NCI-H526 (cell line): ENCODE results near the gene ING5.

Experiments
- DNase-seq, 2 experiments: peaks; one replicate each; lab custom pipeline; 2025; lab: John Stamatoyannopoulos, UW

The ING5 gene

DNA sequence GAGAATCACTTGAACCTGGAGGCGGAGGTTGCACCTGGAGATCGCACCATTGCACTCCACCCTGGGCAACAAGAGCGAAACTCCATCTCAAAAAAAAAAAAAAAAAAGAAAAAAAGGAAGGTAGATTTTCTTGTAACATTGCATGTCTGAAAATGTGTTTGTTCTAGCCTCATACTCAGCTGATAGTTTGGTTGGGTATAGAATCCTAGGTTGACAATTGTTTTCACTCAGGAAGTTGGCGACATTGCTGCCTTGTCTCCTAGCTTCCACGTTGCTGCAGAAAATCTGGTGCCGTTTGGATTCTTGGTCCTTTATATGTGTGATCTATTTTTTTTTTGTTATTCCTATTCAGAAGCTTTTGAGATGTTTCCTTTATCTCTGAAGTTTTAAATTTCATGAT, 4.7 kb downstream of the ING5 start:
- DNase-seq, result no peak

DNA sequence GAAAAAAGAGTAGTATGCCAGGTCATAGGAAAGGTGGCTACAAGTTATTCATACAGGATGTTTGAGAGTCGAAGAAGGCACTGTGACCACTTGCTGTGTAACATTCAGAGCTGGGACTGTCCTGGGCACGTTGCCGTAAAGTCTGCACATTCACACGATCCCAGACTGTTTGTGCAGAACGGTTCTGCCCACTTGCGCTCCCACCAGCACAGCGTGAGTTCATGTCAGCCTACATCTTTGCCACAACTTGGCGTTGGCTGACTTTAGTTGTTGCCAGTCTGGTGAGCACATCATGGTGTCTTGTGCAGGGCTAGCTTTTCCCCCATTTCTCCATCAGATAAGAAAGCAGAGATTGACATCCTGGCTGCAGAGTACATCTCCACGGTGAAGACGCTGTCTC, 7.0 kb downstream of the ING5 start:
- no peak for DNase-seq

DNA sequence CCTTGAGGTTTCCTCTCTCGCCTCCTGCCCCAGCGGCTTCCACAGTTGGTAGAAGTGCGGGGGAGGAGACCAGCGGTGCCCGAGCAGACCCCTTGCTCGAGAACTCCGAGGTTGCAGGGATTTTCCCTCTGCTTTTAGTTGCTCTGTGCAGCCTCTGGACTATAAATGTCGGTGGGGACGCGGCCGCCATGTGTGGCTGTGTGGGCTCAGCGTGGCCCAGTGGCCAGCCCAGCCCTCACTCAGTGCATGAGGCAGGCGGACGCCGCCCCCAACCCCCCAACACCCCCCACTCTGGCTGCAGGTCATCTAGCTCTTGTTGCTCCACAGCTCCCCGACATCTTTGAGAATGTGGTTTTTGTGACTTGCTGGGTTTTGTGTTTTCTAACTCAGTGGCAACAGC, 17.3 kb downstream of the ING5 start:
- no peak for DNase-seq

DNA sequence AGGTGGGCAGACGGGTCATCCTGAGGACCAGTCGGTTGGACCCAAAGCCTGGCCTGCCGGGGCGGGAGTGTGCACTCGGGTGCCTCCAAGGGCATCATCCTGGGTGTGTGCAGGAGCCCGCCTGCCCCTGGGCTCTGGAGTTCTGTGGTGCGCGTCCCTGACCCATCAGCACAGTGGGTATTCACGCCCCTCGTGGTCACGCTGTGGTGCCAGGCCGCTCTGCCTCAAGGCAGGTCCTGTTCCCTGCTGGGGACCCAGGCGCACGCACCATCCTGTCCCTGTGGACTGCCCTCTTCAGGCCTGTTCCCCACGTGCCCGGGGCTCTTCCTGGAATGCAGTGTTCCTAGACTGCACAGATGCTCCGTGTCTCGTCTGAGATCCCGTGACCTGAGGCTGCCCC, 18.3 kb downstream of the ING5 start:
- no peak for DNase-seq

DNA sequence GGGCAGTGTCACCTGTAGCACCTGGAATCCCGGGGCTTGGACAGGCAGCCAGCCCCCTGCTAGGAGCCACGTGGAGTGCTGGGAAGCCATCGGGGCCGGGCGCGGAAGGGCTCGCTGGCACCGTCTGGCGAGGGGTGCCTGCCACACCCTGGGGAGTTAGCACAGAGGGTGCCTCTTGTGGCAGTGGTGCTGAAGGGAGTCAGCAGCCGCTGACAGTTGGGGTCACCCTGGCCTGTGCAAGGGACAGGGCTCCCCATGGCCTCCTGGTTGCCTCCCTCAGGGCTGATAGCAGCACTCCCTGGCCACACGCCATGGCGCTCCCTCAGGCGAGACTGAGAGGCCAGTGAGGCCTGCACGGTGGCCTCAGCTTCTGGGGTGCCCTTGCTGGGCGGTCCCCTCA, 18.7 kb downstream of the ING5 start:
- DNase-seq, result no peak

DNA sequence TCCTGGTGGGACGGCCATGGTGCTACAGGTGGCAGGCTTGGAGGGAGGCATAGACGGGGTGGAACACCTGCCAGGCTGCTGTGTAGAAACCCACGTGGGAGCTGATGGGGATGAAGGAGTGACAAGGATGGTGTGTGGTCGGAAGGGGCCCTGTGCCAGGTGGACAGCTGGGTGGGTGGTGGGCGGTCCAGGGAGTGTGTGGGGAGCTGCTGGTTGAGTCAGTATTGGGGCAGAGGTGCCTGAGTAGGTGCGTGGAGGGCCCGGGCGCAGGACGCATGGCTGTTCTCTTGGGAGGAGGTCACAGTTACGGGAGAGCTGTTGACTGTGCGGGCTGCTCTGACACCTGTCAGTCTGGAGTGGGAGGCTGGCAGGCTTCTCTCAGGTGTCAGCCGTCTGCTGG, 20.0 kb downstream of the ING5 start:
- DNase-seq, result no peak

DNA sequence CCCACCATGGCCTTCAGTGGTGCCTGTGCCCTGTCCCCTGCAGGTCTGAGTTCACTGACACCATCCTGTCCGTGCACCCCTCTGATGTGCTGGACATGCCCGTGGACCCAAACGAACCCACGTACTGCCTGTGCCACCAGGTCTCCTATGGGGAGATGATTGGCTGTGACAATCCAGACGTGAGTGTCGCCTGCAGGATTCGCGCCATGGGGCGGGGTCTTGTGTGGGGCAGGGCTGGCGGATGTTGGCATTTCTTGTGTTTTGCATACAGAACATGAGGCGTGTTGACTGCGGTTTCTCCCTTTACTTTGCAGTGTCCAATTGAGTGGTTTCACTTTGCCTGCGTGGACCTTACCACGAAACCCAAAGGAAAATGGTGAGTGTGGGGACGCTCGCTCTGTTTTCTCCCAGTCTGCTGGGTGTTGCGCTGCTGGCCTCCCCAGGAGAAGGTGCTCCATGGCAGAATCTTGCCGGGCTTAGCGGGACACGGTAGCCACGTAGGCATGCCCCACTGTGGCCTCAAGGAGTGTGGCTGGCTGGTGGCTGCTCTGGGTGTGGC, 21.1 kb downstream of the ING5 start:
- no peak for DNase-seq

DNA sequence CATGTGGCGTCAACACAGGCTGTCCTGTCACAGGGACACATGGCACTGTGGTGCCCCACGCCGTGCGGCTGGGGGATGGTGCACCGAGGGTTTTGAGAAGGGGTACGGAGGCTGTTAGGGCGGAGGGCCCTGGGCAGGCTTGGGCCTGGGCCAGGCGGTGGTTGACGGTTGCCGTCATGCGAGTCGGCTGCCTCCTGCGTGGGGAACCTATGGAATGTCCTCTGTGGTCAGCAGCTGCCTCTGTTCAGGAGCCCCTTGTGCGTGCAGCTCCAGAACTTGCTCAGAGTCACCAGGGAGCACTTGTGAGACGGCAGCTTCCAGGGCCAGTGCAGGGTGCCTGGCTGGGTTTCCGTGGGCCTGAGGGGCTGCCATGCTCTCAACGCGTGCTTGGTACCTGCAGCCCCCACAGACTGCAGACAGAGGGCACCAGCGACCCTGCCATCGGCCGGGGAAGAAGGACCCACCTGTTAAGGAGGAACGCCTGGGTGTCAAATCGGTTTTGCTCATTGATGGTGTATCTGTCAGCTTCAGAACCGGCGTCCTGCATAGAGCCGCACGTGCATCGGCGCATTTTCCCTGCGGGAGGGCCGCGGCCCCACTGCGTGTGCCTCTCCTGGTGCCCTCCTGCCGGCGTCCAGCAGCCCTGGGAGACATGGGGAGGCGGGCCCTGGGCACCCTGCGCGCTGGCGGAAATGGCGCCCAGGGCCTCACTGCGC, 22.6 kb downstream of the ING5 start:
- DNase-seq, result no peak

DNA sequence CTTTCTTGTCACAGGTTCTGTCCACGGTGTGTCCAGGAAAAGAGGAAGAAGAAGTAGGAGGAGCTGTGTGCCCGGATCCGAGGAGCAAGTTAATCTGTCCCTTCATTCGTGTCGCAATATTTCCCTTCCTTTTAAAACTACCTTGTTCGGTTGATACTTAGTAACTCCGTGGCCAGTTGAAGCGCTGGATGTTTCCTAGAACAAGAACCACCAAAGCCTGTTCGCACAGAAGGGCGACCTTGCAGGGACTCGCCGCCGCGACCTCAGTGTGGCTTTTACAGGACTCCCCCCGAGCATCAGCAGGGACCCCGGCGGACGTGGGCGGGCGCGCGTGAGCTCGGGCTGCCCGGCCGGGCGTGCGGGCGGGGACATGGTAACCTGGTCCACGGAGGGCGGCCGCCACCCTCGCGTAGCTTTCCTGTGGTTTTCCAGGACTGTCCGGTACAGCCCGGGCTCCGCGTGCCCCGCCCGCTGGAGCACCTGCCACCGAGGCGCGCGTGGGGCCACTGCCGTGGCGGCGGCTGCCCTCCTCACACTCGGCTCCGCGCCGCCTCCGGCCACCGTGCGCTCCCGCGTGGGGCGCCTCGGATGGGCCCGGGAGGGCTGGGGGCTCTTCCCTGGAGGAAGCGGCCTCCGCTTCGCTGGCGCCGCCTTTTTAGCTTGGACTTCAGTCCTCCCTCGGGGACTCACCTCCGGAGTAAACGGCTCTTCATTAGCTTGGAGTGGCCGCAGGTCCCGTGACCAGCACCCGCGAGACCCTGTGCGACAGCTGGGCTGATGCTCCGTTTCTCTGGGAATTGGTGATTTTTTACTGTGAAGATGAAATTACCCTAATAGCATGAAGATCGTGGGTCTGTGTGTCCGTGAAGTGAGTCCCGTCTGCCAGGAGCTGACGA, 23.4 kb downstream of the ING5 start:
- no peak for DNase-seq

DNA sequence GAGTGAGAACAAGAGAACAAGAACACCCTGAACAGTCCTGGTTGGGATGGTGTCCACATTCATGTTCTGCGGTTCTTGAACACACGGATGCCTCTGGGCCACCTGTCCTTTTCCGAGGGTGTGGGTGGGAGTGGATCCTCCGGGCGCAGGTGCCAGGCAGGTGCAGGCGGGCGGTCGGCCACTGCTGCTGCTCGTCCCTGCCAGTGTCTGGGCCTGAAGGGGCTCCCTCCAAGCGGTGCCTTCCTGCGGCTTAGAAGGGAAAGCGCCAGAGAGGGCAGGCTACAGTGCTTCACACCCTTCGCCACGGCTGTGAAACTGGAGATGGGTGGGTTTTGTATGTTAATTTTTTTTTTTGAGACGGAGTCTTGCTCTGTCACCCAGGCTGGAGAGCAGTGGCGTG, 24.6 kb downstream of the ING5 start:
- DNase-seq, result peak in 1 of 2 experiments; percentile 33

DNA sequence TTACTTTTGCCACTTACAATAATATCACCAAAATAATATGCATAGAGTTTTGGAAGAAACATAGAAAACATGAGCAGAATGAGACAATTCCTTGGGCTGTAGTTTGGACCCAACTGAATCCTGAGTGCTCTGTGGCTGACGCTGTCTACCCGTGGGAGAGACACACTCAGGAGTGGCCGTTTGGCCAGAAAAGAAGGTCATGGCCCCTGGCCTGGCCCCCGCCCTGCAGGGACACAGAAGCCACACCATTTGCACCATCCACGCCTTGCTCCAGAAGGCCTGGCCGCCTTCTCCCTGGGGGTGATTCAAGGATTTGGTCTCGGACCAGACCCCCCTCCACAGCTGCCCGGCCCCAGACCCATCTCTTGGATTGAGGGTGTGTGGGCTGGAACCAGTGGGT, 26.2 kb downstream of the ING5 start:
- DNase-seq, result no peak

DNA sequence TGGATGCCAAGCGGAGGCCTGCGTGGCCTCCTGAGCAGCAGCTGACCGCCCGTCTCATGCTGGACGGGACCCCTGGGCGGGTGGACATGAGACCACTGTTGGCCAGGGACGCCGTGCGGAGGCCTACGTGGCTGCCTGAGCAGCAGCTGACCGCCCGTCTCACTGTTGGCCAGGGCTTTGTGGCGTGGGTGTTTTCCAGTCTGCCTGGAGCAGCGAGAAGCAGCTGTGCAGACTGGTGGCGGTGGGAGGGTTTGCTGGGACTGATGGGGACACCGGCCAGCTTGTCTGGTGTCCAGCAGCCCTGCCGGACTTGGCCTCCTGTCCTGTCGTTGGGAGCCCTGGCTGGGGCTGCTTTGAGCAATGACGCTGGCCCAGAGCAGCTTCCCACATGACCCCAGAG, 26.8 kb downstream of the ING5 start:
- no peak for DNase-seq

DNA sequence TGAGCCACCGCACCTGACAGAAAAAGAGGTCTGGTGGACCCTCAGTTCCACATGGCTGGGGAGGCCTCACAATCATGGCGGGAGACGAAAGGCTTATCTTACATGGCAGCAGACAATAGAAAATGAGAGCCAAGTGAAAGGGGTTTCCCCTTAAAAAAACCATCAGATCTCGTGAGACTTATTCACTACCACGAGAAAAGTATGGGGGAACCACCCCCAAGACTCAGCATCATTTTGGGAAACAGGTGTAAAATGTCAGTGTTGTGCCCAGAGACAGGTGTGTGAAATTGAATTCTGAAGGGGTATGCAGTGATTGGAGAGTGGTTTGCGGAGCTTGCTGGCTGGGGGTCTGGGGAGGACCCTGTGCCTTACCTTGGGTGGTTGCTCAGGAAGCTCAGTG, 28.0 kb downstream of the ING5 start:
- no peak for DNase-seq

DNA sequence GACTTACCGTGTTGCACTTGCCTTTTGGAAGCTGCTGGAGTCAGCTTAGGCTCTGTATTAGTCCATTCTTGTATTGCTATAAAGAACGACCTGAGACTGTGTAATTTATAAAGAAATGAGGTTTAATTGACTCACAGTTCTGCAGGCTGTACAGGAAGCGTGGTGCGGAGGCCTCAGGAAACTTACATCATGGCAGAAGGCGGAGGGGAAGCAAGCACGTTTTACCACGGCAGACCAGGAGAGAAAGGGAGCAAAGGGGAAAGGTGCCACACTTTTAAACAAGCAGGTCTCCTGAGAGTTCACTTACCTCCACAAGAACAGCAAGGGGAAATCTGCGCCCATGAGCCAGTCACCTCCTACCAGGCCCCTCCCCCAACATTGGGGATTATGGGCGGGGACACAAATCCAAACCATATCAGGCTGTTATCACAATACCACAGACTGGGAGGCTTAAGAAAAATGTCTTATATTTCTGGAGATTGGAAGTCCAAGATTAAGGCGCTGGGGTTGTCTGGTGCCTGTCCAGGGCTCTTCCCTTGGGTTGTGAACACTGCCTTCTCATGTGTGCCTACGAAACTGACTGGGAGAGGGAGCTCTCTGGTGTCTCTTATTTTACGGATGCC, 28.9 kb downstream of the ING5 start:
- no peak for DNase-seq

DNA sequence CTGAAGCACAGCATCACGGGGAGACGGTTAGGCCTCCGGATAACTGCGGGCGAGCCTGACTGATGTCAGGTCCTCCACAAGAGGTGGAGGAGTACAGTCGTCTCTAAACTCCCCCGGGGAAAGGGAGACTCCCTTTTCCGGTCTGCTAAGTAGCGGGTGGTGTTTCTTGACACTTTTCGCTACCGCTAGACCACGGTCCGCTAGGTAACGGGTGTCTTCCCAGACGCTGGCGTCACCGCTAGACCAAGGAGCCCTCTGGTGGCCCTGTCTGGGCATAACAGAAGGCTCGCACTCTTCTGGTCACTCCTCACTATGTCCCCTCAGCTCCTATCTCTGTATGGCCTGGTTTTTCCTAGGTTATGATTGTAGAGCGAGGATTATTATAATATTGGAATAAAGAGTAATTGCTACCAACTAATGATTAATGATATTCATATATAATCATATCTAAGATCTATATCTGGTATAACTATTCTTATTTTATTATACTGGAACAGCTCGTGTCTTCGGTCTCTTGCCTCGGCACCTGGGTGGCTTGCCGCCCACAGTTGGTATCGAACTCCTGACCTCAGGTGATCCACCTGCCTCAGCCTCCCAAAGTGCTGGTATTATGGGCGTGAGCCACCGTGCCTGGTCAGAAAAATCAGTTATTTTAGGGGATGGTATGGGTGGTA, 30.8 kb downstream of the ING5 start:
- peak in 1 of 2 experiments; percentile 39 for DNase-seq

DNA sequence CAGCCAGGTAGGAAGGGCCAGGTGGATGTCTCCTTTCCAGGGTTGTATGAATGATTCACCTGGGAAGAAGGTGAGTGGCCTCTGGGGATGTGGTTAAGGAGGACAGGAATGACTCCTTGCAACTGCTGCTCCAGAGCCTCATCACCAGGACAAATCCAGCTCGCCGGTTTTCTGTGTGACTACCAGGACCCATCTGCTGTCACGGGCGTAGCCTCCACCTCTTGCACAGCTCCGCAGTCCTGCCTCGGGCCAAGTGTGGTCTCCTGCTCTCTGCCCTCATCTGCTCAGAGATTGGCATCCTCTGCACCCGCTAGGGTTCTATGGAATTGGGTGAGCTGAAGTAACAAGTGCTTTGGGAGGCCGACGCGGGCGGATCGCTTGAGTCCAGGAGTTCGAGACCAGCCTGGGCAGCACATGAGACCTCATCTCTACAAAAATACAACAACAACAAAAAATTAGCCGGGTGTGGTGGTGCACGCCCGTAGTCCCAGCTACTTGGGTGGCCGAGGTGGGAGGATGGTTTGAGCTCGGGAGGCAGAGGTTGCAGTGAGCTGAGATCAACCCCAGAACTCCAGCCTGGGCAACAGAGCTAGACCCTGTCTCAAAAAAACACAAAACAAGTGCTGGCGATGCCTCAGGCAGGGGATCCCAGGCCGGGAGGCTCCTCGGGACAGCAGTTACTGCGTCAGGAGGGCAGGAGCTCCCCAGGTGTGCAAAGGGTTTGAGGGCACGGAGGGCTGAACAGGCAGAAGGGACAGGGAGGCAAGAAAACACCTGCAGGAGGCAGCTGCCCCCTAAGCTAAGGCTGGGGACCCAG, 31.8 kb downstream of the ING5 start:
- no peak for DNase-seq

DNA sequence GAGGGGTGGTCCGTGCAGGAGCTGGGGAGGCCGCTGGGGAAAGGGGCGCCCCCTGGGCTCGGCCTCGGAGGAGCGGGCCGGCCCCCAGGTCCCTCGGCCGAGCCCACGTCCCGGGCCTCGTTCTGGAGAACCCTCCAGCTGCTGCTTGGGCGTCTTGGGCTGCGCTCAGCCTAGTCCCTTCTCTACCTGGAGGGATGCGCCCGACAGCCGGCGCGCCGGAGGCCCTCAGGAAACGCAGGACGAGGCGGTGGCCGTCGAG, 32.3 kb downstream of the ING5 start:
- no peak for DNase-seq

DNA sequence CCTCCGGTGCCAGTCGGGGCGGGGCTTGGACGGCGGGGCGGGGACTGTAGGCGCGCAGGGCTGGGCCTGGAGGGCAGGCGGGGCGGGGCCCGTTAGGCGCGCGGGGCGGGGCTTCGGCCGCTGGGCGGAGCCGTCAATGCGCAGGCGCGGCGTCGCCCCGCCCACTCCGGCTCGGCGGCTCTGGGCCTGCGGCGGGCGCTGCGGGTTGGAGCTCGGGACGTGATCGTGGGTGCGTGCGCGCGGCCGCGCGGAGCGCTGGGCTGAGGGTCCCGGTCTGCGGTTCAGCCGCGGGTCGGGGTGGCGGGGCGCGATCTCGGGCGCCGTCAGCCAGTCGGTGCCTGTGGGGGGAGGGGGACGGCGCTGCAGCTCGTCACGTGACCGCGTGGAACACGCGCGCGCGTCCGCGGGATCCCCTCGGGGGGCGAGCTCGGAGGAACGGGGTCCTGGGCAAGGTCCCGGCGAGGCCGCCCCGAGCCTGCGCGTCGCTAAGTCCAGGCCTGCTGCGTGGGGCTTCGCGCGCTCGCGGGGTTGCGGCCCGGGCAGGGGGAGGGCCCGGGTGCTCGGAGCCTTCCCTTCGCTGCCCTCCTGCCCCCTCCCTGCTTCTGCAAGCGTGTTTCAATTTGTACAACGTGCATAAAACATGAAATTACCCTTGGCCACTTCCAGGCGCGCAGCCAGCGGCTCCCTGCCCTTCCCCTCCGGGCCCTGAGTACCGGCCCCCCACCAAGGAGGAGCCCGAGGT, 32.8 kb downstream of the ING5 start, which contains the start of gene D2HGDH:
Gene D2HGDH, plus strand, starts transcription at position 164 of the 742 bp plus-strand sequence. CDS start 595 bp downstream, outside the sequence.
- peak; percentile 33 to 95 for DNase-seq

DNA sequence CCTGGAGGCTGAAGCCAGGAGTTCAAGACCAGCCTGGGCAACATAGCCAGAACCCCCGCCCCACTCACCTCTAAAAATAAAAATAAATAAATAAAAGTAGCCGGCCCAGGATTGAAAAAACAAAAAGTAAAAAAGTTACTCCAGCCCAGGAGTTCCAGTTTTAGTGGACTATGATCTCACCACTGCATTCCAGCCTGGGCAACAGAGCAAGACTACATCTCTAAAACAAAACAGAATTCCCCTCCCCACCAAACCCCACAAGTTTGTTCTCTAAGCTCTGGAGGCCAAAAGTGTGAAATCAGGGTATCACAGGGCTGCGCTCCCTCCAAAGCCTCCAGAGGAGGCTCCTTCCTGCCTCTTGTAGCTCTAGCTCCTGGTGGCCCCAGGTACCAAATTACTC, 34.3 kb downstream of the ING5 start:
- DNase-seq, result no peak

DNA sequence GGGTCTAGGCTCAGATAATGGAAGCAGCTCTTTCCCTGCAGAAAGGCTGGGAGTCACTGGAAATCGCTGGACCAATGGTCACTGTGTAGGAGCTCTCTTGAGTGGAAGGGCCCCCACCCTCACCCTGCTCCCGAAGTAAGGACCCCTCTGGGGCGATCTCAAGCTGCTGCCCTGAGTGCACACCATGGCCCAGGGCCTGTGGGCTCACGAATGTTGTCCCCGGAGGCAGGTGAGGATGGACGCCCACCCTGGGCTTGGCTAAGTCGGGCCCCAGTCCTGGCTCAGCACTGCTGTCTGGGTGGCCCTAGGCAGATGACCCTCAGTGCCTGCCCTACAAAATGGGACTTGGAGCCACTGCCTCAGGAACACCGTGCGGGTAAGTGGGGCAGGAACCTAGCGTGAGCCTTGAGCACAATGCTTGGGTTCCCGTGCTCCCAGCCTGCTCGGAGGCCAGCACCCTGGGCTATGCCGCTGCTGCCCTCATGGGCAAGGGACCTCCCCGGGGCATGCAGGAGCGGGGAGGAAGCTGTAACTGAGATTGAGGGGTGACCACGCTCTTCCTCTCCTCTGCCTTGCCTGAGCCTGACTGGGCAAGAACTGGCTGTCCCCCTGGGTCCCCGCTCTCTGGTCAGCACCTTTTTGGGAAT, 36.3 kb downstream of the ING5 start:
- no peak for DNase-seq
